Measurements from ENCODE around the gene PDIA5. TPM values are rescaled to one million over a fixed set of nuclear protein-coding genes. Genes with fewer than 3 reads are reported as not detected.
A peak's percentile ranks its signal among the peaks of the same experiment; 100 is the strongest.

PDIA5 gene
- total RNA-seq, 1 donor from 2014 or later, result 5.4 TPM

DNA sequence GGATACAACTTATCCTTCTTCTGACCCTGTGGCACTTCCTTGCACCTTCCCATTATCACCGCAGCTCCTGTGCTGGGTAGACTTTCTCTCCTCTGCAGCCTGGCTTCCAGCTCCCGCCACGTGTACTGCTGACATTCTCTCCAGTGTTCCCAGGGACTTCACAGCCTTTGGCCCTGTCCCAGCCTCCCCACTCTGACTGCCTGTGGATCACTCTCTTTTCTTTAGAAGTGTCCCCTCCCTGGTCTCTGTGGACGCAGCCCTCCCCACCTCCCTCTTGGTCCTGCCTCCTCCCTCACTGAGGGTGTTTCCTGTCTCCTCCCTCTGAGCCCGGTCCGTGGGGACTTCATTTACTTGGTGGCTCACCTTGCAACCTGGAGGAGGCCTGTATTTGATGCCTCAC, 17.4 kb downstream of the PDIA5 start:
- intact Hi-C loops (cut with DNase I), result no loop called here
- DNase-seq (peak; percentile 61), ATAC-seq (ENCODE audit: poor library complexity) (peak; percentile 79)

GRCh38 chr3:123084738-123085237, 18.0 kb downstream of the PDIA5 start:
- ATAC-seq (ENCODE audit: poor library complexity) (no peak), DNase-seq (no peak)
- intact Hi-C loops (cut with DNase I), result no loop called here

- ATAC-seq (ENCODE audit: poor library complexity) (no peak), DNase-seq (no peak)
- intact Hi-C loops (cut with DNase I), result no loop called here
These were observed 18.6 kb downstream of the PDIA5 start for GRCh38 chr3:123085293-123085931.

DNA sequence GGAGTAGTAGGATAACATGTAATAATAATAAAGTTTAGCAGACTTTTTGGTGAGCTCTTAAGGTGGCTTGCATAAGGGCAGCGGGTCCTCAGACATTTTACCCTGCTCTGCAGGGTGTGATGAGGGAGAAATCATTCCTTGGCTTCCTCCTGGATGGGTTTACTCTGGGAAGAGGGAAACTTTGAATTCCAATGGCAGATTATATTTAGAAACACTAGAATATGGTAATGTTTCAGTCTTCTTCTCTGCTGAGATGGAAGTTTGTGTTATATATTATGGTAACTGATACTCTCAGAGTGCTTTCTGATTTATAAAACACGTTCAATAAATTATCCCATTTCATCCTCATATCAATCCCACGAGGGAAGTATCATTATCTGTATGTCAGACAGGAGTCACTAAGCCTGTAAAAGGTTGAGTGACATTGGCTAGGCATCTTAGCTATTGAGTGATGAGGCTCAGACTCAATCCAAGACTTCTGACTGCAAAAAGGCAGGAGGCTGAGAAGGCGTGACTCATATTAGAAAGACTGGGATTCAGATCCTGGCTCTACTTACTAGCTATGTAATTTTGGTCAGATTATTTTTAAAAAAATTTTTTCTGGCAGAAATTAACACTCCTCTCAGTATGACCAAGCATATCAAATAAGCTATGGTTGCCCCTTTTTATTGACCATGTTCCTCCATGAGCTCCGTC, 19.3 kb downstream of the PDIA5 start:
- ATAC-seq (ENCODE audit: poor library complexity), result no peak
- intact Hi-C loops (cut with DNase I), result no loop called here

DNA sequence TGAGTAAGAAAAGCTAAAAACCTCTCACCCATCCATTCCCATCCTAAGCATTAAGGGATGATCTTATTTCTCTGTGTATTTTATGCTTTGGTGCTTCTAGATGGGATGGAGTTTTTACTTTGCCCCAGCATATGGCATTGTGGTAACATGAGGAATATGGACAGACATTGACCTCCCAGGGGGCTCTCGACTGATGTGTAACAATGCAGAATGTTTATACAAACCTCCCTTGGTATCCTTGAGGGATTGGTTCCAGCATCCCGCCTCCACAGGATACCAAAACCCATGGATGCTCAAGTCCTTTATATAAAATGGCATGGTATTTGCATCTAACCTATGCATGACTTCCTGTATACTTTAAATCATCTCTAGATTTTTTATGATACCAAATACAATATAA, 21.6 kb downstream of the PDIA5 start:
- DNase-seq, result no peak
- ATAC-seq (ENCODE audit: poor library complexity), result no peak
- intact Hi-C loops (cut with DNase I), result no loop called here

More for the DNA sequence above, 19.3 kb downstream of the PDIA5 start:
- no peak for DNase-seq

GRCh38 chr3:123089611-123090331, 22.9 kb downstream of the PDIA5 start:
- DNase-seq, result peak; percentile 88
- peak; percentile 94 for ATAC-seq (ENCODE audit: poor library complexity)
- intact Hi-C loops (cut with DNase I), result no loop called here

GRCh38 chr3:123090728-123091531, 24.1 kb downstream of the PDIA5 start:
- DNase-seq (no peak), ATAC-seq (ENCODE audit: poor library complexity) (no peak)
- intact Hi-C loops (cut with DNase I), result no loop called here

DNA sequence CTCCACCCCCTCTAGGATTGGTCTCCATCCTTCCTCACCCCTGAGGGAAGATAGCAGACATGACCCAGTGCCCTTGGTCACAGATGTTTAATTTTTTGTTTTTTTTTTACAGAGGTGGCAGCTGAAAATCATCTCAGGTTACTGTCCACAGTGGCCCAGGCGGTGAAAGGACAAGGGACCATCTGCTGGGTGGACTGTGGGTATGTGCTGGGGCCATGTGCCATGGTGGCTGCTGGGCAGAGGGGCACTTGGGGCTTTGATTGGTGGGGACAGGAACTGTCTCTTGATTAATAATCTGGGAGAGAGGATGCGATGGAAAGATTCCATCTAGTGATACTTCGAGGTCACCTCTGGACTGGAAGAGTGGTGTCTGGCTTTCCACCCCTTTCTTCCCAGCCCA, 25.4 kb downstream of the PDIA5 start:
- no peak for ATAC-seq (ENCODE audit: poor library complexity)
- no peak for DNase-seq
- intact Hi-C loops (cut with DNase I), result no loop called here

- DNase-seq (no peak), ATAC-seq (ENCODE audit: poor library complexity) (no peak)
- intact Hi-C loops (cut with DNase I), result no loop called here
These were observed 26.9 kb downstream of the PDIA5 start for GRCh38 chr3:123093696-123094095.

DNA sequence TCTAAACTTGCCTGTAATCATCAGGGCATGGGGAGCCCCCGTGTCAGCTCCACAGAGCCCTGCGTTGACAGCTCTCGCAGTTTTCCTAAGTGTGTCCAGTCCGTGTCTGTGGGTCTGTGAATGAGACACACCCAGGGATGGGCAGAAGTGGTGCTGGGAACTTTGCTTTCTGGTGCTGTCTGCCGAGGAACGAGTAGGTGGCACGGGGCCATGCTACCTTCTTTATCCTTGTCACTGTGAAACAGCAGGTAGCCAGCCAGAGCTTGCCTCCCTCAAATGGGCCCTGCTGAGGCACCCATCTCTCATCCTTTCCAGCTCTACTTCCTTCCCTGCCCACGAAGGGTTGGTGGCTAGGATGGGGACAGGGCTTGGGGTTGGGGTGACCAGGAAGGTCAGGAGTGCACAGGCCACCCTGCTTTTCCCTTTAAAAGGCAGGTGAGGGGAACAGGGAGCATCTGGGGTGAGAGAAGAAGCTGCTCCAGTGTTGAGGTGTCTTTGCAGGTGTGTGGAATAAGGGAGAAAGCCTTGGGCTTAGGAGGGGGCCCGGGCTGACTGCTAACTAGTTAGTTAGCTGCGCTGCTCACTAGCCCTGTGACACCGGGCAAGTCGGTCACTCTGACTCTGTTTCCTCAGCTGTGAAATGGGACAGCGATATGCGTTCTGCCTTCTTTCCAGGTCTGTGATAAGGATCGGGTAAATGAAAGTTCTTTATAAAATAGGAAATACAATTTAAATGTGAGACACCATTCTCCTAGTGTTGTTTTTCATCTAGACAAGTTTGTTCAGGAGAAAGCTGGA, 27.9 kb downstream of the PDIA5 start:
- intact Hi-C loops (cut with DNase I), result no loop called here
- ATAC-seq (ENCODE audit: poor library complexity), result no peak
- DNase-seq, result no peak

DNA sequence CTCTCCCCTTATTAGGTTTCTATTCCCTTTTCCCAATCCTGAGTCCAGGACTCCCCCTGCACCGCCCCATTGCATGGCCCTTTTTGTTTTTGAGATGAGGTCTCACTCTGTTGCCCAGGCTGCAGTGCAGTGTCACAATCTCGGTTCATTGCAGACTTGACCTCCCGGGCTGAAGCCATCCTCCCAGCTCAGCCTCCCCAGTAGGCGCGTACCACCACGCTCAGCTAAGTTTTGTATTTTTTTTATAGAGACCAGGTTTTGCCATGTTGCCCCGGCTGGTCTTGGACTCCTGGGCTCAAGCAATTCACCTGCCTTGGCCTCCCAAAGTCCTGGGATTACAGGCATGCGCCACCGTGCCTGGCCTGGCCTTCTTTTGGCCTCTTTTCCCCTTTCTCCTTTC, 29.3 kb downstream of the PDIA5 start:
- no peak for DNase-seq
- ATAC-seq (ENCODE audit: poor library complexity), result no peak
- intact Hi-C loops (cut with DNase I), result no loop called here

DNA sequence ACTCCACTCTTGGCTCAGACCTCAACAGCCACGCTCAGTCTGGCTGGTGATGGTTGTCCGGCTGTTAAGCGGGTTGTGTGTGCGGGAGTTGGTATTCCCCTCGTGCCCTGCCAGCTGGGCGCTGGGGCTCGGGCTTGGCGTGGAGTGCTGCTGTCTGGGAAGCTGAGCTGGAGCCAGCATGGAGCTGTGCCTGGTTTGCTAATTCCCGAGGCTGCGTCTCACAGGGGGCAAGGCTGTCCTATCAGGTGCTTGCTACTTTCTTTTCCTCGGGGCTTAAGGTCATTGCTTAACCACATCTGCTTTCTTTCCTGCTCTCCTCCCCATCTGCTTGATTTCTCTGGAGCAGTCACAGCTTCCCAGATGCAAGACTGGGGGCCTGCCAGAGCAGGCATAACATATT, 29.9 kb downstream of the PDIA5 start:
- intact Hi-C loops (cut with DNase I), result no loop called here
- DNase-seq (peak; percentile 80), ATAC-seq (ENCODE audit: poor library complexity) (peak; percentile 92)

GRCh38 chr3:123098426-123099330, 31.9 kb downstream of the PDIA5 start:
- intact Hi-C loops (cut with DNase I), result no loop called here

GRCh38 chr3:123099331-123100192, 32.7 kb downstream of the PDIA5 start:
- ATAC-seq (ENCODE audit: poor library complexity) (no peak), DNase-seq (no peak)
- intact Hi-C loops (cut with DNase I), result no loop called here

More at GRCh38 chr3:123098426-123099330, 31.9 kb downstream of the PDIA5 start:
- DNase-seq (no peak), ATAC-seq (ENCODE audit: poor library complexity) (peak; percentile 21)

- intact Hi-C loops (cut with DNase I), result no loop called here
- DNase-seq, result no peak
- no peak for ATAC-seq (ENCODE audit: poor library complexity)
These were observed 33.5 kb downstream of the PDIA5 start for GRCh38 chr3:123100193-123100776.

DNA sequence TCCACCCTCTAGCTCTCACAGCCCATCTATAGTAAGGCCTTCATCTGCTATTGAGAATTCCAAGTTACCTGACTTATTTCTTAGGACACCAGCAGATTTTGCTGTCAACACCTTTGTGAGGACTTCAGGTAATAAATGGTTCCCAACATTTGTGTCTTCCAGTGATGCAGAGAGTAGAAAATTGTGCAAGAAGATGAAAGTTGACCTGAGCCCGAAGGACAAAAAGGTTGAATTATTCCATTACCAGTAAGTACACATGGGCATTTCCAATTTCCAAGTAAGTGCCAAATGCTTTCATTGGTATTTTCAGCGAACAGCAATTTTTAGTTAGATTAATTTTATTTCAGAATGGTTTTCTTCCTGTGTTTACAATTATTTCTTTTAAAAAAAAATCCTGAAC, 35.4 kb downstream of the PDIA5 start:
- ATAC-seq (ENCODE audit: poor library complexity), result no peak
- intact Hi-C loops (cut with DNase I), result no loop called here
- no peak for DNase-seq
